Anterior cingulate cortex (tissue), 58 donors: ENCODE data around the gene TMEM178A.

Experiments used
- DNase-seq, 58 donors: peaks; one replicate each; lab custom pipeline; 2025; lab: John Stamatoyannopoulos, UW

The TMEM178A gene

GRCh38 chr2:39735648-39736047, 69.9 kb downstream of the TMEM178A start:
- no peak for DNase-seq

DNA sequence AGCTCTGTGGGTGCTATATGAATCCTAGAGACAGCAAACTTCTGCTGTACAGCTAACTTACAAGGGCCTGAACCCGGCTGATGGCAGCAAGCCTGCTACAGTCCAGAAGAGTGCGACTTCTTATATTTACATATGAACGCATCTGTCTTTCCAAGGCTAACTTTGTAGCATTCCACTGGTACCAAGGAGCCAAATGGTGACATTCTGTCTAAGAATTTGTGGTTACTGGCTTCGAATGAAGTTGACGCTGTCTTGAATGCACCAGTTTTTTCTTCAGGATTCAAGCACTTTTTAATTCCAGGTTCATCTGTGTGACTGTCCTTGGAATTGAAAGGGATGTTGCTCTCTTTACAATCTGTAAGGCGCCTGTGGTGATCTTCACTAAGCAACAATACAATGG, 70.9 kb downstream of the TMEM178A start:
- DNase-seq = no peak

DNA sequence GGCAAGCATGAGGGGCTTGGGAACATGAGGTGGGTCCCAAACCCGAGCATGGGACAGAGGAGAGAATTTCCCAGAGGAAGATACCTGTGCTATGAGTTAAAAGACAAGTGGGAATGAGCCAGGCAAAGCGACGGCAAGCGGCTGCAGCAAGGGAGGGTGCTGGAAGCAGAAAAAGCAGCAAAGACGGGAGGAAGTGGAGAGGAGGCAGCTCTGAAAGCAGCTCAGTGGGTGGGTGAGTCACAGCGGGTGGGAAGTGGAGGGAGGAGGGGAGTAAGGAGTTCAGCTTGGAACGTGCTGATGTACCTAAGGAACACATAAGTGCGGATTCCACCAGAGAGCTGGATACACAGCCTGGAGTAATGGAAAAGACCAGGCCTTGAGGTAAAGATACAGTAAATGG, 71.9 kb downstream of the TMEM178A start:
- DNase-seq = peak in 33 of 58 donors; percentile 8 to 77 (median 46)

DNA sequence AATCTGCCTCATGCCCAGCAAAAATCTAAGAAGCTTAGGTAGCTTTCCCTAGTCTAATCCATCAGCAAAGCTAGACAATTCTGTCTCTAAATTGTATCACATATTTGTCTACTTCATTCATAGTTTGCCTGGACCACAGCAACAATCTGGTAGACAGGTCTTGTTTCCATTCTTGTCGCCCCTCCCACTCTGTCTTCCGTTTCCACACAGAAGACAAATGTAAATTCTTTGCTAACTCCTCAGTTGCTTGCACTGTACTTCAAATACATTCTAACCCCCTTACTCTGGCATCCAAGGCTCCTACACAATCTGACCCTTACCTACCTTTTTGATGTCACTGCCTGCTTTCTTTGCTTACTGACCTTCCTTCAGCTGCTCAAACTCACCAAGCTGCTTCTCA, 73.2 kb downstream of the TMEM178A start:
- DNase-seq = no peak

DNA sequence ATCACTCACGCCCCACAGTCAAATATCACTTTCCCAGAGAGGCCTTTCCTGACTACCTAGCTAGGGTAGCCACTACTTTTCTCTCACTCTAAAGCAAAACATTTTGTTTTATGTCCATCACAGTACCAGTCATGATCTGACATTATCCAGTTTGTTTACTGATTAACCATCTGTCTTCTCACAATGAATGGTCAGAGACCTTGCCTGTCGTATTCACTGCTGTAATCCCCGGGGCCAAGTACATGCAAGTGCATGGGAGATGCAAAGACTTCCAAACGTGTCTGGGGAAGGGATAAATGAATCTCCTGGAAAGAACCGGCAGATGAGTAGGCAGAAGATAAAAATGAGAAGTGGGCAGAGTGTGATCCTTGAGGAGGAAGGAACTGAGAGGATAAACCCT, 73.7 kb downstream of the TMEM178A start:
- no peak for DNase-seq

DNA sequence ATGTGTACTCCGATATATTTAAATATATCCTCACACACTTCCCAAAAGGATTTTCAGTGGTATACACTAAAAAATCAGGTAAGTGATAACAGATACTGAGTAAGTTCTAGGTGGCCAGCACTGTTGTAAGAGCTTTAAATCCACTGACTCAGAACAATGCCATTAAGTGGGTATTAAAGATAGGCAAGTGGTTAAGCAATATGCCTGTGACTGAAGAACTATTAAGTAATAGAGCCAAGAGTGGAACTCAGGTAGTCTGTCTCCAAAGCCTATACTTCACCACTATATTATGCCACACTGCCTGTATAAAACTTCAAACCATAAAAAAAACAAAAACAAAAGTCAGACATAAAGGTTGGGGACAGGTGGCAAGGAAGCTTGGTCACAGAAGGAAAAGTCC, 76.2 kb downstream of the TMEM178A start:
- DNase-seq = no peak

GRCh38 chr2:39743269-39743776, 77.6 kb downstream of the TMEM178A start:
- DNase-seq = no peak

GRCh38 chr2:39755466-39755865, 89.7 kb downstream of the TMEM178A start:
- DNase-seq = no peak

DNA sequence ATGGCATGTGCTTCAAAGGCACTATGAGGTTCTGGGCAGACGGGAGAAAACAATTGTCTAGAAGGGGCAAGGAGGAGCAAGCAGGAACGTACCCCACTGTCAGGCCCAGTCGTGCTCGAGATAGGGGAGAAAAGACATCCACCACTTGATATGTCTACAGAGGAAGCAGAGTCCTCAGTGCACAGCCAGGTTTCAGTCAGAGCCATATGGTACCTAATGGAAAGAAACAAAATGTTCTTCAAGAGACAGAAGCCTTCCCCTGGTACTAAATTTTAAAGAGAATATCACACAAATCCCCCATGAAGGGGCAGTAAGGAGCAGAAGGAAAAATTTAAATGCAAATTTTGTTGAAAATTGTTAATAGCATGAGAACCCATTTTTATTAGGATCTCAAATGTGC, 91.4 kb downstream of the TMEM178A start:
- no peak for DNase-seq

GRCh38 chr2:39762448-39762847, 96.7 kb downstream of the TMEM178A start:
- DNase-seq = no peak
